Spleen (tissue), 11 donors: Measurements from ENCODE around the gene SPACA1. TPM values are rescaled to one million over a fixed set of nuclear protein-coding genes. Genes with fewer than 3 reads are reported as not detected.

Source experiments
- DNase-seq: peaks from one replicate; pipeline ENCODE4 v3.0.0-alpha.2; 2020
- H3K27ac ChIP-seq, 8 donors: fragments of 200-600 bp; sonication (generic) in 7 of 8; 1 replicate in 4 of 8; 2 replicates in 4 of 8; pipeline versions ENCODE4 v1.5.0 to v1.8.0; 2016 to 2021; ENCODE audit warnings: inconsistent platforms in 4 of 8, mild to moderate bottlenecking in 4 of 8, moderate library complexity in 1 of 8
- H3K27me3 ChIP-seq, 7 donors: fragments of 200-600 bp; sonication (generic) in 6 of 7; replicated peaks in 1 of 7; 1 replicate in 4 of 7; 2 replicates in 3 of 7; pipeline versions ENCODE4 v1.5.0 to v1.8.0; 2016 to 2021; ENCODE audit warnings: inconsistent platforms in 3 of 7, mild to moderate bottlenecking in 1 of 7
- H3K36me3 ChIP-seq, 6 donors: fragments of 200-600 bp; sonication (generic) in 5 of 6; 1 replicate in 4 of 6; 2 replicates in 2 of 6; pipeline versions ENCODE4 v1.5.0 to v1.8.0; 2016 to 2021; ENCODE audit warnings: inconsistent platforms in 2 of 6
- H3K4me1 ChIP-seq, 6 donors: fragments of 200-600 bp; sonication (generic) in 5 of 6; 1 replicate in 3 of 6; 2 replicates in 3 of 6; pipeline versions ENCODE4 v1.5.0 to v1.8.0; 2016 to 2021; ENCODE audit warnings: inconsistent platforms in 3 of 6
- H3K4me3 ChIP-seq, 8 donors: fragments of 200-600 bp; sonication (generic) in 7 of 8; 1 replicate in 4 of 8; 2 replicates in 4 of 8; pipeline versions ENCODE4 v1.5.0 to v1.8.0; 2016 to 2021; ENCODE audit warnings: inconsistent platforms in 4 of 8, mild to moderate bottlenecking in 4 of 8, moderate library complexity in 2 of 8
- H3K9me3 ChIP-seq, 8 donors: fragments of 200-600 bp; sonication (generic) in 7 of 8; 1 replicate in 4 of 8; 2 replicates in 4 of 8; pipeline versions ENCODE4 v1.5.0 to v1.8.0; 2016 to 2021; ENCODE audit warnings: inconsistent platforms in 4 of 8
- CTCF ChIP-seq, 11 experiments: fragments of 200-600 bp in 7 of 11; fragments of 450-650 bp in 4 of 11; sonication (generic) in 4 of 11; IDR thresholded peaks in 8 of 11; conservative IDR thresholded peaks in 3 of 11; 1 replicate in 7 of 11; 2 replicates in 4 of 11; pipeline versions ENCODE4 v1.4.0 to v1.8.0; 2016 to 2021; ENCODE audit warnings: antibody characterized with exemption in 11 of 11, inconsistent platforms in 4 of 11, mild to moderate bottlenecking in 1 of 11
- POLR2A ChIP-seq, 3 donors: fragments of 450-650 bp; IDR thresholded peaks; one replicate each; pipeline ENCODE4 v1.5.1; 2017; ENCODE audit warnings: antibody characterized with exemption in 3 of 3, mild to moderate bottlenecking in 1 of 3
- POLR2AphosphoS5 ChIP-seq, 3 donors: sonication (generic); formaldehyde crosslinking; IDR thresholded peaks; one replicate each; pipeline ENCODE4 v1.5.1; 2017; ENCODE audit warnings: antibody characterized with exemption in 3 of 3
- WGBS, 5 donors: extraction: QIAGEN DNeasy Blood & Tissue Kit in 3 of 5; methylation state at CpG; one replicate each; pipeline versions ENCODE4 v1.1.5 to v1.1.7; 2013 to 2018; 5-methylcytosine and 5-hydroxymethylcytosine counted together
- intact Hi-C: fragments of 100-400 bp; cut with DNase I; formaldehyde crosslinking; loops from one replicate; pipeline ENCODE4 v1.15.0; 2023; ENCODE audit warnings: low total_unique reads
- polyA plus RNA-seq, 3 donors: library from polyadenylated mRNA; stranded (reverse); fragments of 200-250 nt; gene quantifications; one replicate each; pipeline ENCODE4 v1.2.1, GENCODE V29; 2013
- total RNA-seq, 7 donors: library from RNA; depleted of rRNA in 3 of 7; stranded (reverse); fragments of >200 nt in 3 of 7; fragmentation: NEBNext Ultra II Directional in 4 of 7; extraction: Animal tissue kit (Norgen Biotek cat#: 25700) in 4 of 7; gene quantifications; one replicate each; pipeline versions ENCODE4 v1.1.0 to v1.2.1, GENCODE V29; 2016 to 2021
- donor health status: healthy with polysubstance abuse.
- donor health status: DM: no; HTN: no; CAD: no; lungs with moderate emphysema.
- donor health status: DM: no; HTN: no; CAD: no.
- donor health status: Bipolar disorder and iron deficiency.
- donor health status: healthy.
- donor health status: DM: no; HTN: no; CAD: no.
- donor health status: DM: yes; HTN: yes; CAD: no.

The SPACA1 gene
- total and polyA plus RNA-seq, 10 donors: not detected

GRCh38 chr6:88045521-88046136, 2.0 kb upstream of the SPACA1 start:
- intact Hi-C loops: no loop called here
- WGBS, 5 donors: 65 to 79% (median 71%) methylated on average over 1 of the region's 1 CpG
- no peak for TF ChIP-seq POLR2AphosphoS5 (IDR thresholded peaks at IDR 0.05)
- no peak for TF ChIP-seq POLR2A (IDR thresholded peaks at IDR 0.05)

DNA sequence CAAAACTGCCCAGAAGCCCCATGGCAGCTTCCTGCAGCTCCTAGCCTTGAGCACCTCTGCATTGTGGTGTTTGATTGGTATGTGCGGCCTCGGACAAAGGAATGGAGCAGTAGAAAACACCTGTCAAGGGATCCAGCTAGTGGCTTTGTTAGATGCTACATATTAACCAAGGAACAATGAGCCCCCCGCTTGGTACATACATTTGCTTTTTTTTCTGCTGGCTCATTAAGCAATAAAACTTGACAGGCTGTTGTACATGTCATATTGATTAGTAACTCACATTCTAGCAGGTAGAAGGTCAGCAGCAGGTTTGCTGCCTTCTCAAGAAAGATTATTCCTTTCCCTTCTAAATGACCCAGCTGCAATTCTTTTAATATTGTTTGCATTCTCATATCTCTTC, 937 bp downstream of the SPACA1 start:
- H3K4me1 ChIP-seq: no peaks in the 10 kb centered on the region
- intact Hi-C loops: no loop called here

More at GRCh38 chr6:88045521-88046136, 2.0 kb upstream of the SPACA1 start:
- Histone ChIP-seq H3K36me3 (no peaks in the 10 kb centered on the region), H3K4me3 (no peak overlapping the region), H3K27me3 (peaks cover 0 to 11% (median 7%) of the 10 kb centered on the region in 7 donors), H3K4me1 (no peaks in the 10 kb centered on the region), H3K9me3 (peaks cover 0 to 14% (median 0%) of the 10 kb centered on the region in 8 donors), H3K27ac (no peak overlapping the region)
- DNase-seq: no peak

GRCh38 chr6:88050140-88050818, 2.6 kb downstream of the SPACA1 start:
- H3K27me3 ChIP-seq: peaks cover 0 to 11% (median 7%) of the 10 kb centered on the region in 7 donors
- no peak for DNase-seq
- H3K27ac ChIP-seq: no peak overlapping the region
- peaks cover 0 to 14% (median 0%) of the 10 kb centered on the region in 8 donors for H3K9me3 ChIP-seq
- no peaks in the 10 kb centered on the region for H3K36me3 ChIP-seq
- WGBS, 5 donors: 72 to 80% (median 75%) methylated on average over 4 of the region's 4 CpGs
- H3K4me1 ChIP-seq: no peaks in the 10 kb centered on the region
- no peak for TF ChIP-seq CTCF (IDR thresholded peaks at IDR 0.05 in 8 of 11, conservative IDR thresholded peaks at IDR 0.05 in 3 of 11)
- no peak for TF ChIP-seq POLR2A (IDR thresholded peaks at IDR 0.05)
- no peak for TF ChIP-seq POLR2AphosphoS5 (IDR thresholded peaks at IDR 0.05)
- intact Hi-C loops: no loop called here
- no peak overlapping the region for H3K4me3 ChIP-seq

More for the DNA sequence above, 937 bp downstream of the SPACA1 start:
- Histone ChIP-seq H3K27me3 (peaks cover 0 to 11% (median 7%) of the 10 kb centered on the region in 7 donors), H3K27ac (no peak overlapping the region), H3K4me3 (no peak overlapping the region), H3K36me3 (no peaks in the 10 kb centered on the region), H3K9me3 (peaks cover 0 to 14% (median 0%) of the 10 kb centered on the region in 8 donors)
- DNase-seq: no peak
- WGBS, 5 donors: 92 to 97% (median 94%) methylated on average over 3 of the region's 3 CpGs
- TF ChIP-seq POLR2A (IDR thresholded peaks at IDR 0.05) (no peak), POLR2AphosphoS5 (IDR thresholded peaks at IDR 0.05) (no peak), CTCF (IDR thresholded peaks at IDR 0.05 in 8 of 11, conservative IDR thresholded peaks at IDR 0.05 in 3 of 11) (no peak)

DNA sequence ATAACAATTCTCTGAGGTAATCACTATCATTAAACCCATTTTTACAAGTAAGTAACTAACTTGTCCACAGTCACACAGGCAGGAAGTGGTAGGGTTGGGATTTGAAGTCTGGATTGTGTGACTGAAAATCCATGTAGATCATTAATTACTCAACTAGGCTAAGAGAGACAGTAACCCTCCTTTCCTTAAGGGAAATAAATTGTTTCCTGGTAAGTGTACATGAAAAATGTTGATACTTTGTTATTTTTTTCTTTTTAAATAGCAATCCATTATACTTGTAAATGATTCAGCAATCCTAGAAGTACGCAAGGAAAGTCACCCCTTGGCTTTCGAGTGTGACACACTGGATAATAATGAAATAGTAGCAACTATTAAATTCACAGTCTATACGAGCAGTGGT, 11.6 kb downstream of the SPACA1 start:
- TF ChIP-seq POLR2AphosphoS5 (IDR thresholded peaks at IDR 0.05) (no peak), POLR2A (IDR thresholded peaks at IDR 0.05) (no peak)
- H3K4me3 ChIP-seq: no peak overlapping the region
- intact Hi-C loops: no loop called here
- H3K27ac ChIP-seq: no peak overlapping the region
- H3K4me1 ChIP-seq: no peaks in the 10 kb centered on the region
- H3K9me3 ChIP-seq: no peaks in the 10 kb centered on the region
- no peaks in the 10 kb centered on the region for H3K36me3 ChIP-seq
- H3K27me3 ChIP-seq: no peaks in the 10 kb centered on the region
- no peak for DNase-seq
- 70 to 77% (median 76%) methylated on average over 3 of the region's 3 CpGs for WGBS, 5 donors

GRCh38 chr6:88062376-88062775, 14.7 kb downstream of the SPACA1 start:
- Histone ChIP-seq H3K4me1 (no peaks in the 10 kb centered on the region), H3K27me3 (no peaks in the 10 kb centered on the region), H3K27ac (no peak overlapping the region), H3K9me3 (no peaks in the 10 kb centered on the region), H3K4me3 (no peak overlapping the region), H3K36me3 (no peaks in the 10 kb centered on the region)
- intact Hi-C loops: no loop called here
- DNase-seq: no peak
- WGBS, 5 donors: 92 to 100% (median 96%) methylated on average over 1 of the region's 1 CpG
- TF ChIP-seq POLR2A (IDR thresholded peaks at IDR 0.05) (no peak), POLR2AphosphoS5 (IDR thresholded peaks at IDR 0.05) (no peak), CTCF (IDR thresholded peaks at IDR 0.05 in 8 of 11, conservative IDR thresholded peaks at IDR 0.05 in 3 of 11) (no peak)
